Measurements from ENCODE around the gene POTEC.
"Not testable (repeated sequence)": the region's sequence is repeated elsewhere in the genome, so short reads cannot be mapped to it uniquely, and the experiment has no call there.

DNA sequence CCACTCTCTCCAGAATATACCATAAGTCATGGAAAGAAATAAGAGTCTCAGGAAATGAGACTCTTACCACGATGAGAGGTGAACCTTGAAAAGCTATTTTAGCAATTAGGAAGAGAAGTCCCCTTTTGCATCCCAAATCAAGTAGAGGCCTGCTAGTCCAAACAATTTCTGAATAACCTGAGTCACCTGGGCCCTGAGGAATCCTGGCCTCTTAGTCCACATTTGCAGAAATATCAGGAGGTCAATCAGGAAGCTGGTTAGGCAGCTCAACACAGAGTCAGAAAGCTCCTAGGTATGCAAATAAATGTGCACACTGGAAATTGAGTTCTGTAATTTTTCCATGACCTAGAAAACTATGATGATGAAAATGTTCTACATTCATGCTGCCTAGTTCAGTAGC is 77.4 kb downstream of the POTEC start:
- TF ChIP-seq EZH2phosphoT487 (IDR thresholded peaks at IDR 0.05; ENCODE audit: borderline replicate concordance, low read depth, low read length); CTCF (conservative IDR thresholded peaks at IDR 0.05; ENCODE audit: low read length): not testable (repeated sequence)

Measured in OCI-LY7 (cell line).